Measurements from ENCODE around the gene UBAC1.

The UBAC1 gene

DNA sequence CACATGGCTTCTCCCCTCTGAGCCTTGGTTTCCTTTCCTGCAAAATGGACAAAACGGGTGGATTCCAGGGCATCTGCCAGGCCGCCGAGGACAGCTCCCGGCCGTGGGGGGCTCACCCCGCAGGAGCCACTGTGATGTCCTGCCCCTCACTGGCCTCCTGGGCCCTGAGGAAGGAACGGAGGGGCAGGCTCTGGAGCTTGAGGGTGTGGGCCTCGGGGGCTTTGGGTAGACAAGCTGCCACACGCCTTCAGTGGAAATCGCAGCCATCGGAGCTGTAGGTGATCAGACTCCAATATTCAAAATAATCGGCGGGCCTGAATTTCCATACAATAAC is 32.2 kb upstream of the UBAC1 start:
- DNase-seq: no peak

DNA sequence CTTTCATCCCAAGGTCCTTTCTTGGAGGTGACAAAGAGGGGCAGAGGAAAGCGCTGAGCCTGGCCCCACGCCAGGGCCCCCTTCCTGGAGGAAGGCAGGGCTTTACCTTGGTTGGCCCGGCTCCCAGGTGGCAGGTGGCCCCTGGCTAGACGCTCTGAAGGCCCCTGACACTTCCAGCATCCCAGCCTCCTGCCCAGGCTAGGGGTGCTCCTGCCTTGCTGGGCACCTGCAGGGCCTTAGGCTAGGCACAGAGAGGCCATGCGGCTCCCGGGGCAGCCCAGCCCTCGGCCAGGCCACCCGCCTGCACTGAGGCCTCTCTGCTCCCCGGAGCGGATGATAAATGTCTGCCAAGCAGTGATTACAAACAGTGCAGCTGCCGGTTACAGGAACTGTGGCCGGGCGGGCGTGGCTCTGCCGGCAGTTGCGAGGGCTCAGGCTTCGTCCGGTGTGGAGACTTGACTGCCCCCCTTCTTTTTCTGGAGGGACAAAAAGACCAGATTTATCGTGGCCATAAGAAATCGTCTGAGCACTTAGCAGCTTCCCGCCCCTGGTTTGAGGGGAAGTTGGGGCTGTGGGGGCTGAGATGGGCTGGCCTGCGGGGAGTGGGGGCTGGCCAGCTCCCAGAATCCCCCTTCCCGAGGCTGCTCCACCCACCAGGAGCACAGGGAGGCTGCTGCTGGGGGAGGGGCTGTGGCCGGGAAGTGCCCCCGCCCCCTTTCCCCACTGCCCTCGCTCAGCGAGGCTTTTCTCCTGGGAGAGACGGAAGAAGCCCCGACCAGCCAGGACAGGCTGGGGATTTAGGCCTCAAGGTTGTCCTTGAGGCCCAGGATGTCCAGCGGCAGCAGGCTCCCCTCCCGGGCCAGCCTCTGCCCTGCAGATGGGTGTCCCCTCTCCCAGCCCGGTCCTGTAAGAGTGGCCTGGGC is 31.6 kb upstream of the UBAC1 start:
- DNase-seq: no peak

DNA sequence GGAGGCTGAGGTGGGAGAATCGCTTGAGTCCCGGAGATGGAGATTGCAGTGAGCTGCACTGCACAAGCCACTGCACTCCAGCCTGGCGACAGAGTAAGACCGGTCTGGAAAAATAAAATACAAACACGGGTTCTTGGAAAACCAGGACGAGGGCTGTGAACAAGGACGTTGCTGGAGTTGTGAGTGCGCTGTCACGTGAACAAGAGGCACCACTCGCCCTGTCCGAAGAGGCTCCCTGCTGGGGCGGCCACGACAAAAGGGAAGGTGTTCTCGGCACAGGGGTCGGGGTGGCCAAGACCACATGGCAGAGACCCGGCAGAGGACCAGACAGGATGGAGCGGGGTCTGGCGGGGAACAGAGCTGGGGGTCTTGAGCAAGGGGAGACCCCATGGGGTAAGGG is 30.6 kb upstream of the UBAC1 start:
- no peak for DNase-seq

GRCh38 chr9:135990468-135991429 is 29.6 kb upstream of the UBAC1 start:
- no peak for DNase-seq

DNA sequence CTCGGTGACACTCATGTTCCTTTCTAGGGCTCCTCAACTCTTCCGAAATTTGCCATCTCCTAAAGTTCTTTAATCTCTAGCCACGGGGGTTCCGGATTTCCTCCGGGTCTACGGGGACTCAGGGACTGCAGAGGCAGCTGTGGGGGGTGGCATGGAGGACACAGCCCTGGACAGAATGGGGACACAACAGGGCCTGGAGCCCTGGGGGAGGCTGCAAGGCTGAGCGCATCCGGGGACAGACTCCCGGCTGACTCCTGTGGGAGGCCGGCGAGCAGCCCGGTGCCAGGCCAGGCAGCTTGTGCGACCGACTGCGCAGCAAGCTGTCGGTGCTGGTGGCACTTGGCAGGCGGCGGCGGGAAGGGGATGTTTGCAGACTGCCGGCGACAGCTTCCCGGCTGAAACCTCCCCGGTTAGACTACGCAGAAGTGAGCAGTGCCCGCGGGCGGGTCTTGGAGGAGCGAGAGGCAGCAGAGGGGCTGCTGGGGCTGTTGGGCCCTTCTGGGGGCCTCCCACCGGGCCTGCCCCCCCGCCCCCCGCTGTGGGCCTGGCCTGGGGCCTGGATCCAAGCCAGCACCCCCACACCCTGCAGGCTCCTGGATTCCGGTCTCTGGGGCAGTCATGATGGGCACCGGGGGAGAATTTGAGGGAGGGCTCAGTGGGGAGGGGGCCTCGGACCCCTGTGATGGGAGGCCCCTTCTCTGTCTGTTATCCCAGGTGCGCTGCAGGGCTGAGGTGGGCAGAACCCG is 28.7 kb upstream of the UBAC1 start:
- DNase-seq: no peak

DNA sequence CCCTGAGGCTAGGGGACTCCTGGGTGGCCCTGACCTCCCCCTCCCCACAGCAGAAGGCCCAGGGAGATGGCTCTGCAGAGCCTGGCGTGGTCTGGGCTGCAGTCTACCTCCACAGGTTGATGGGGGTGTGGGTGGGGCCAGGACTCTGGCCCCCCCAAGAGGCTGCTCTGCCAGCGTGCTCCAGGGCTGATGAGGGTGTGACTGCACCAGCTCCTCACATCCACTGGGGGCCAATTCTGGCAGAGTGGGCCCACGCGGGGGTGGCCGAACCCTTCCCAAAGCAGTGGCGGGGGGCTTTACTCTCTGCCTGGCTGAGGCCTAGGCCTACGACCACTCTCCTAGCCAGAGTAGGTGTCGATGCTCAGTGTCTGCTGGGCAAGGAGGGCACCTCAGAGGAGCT is 28.0 kb upstream of the UBAC1 start:
- DNase-seq: no peak

DNA sequence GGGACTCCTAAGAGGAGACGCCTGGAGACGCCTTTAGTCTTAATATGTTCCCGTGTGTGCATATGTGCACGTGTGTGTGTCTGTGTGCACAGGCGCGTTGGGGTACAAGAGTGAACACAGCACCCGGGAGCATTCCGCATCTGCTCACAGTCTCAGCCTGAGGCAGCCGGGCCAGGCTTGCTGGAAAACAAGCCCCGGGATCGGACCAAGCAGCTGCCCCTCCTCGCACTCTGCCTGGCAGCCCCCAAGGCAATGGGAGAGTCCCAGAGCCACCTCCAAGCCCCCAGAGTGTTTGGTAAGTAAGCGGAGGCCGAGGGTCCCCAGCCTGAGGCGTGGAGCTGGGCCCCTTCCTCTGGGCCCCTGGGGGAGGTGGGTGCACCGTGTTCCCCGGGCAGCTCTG is 27.3 kb upstream of the UBAC1 start:
- DNase-seq: no peak

GRCh38 chr9:135987838-135988404 is 26.7 kb upstream of the UBAC1 start:
- DNase-seq: no peak

DNA sequence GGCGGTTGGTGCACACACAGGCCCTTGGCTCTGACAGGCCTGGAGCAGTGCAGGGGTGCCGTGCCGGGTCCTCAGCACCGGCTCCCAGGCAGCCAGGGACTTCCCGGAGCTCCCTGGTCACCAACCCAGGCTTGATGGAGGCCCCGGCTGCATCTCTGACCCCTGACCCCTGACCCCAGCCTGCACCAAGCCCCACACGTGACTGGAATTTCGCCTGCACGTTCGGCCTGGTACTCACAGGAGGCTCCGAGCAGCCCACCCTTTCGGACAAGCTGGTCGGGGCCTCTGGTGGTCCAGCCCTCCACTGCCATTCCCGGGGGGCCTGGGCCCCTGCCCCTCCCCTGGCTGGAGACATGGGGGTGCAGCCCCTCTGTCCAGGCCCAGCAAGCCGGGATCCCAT is 25.4 kb upstream of the UBAC1 start:
- DNase-seq: no peak

GRCh38 chr9:135985889-135986288 is 24.7 kb upstream of the UBAC1 start:
- no peak for DNase-seq

- DNase-seq: no peak
These were observed 24.2 kb upstream of the UBAC1 start for GRCh38 chr9:135985459-135985774.

DNA sequence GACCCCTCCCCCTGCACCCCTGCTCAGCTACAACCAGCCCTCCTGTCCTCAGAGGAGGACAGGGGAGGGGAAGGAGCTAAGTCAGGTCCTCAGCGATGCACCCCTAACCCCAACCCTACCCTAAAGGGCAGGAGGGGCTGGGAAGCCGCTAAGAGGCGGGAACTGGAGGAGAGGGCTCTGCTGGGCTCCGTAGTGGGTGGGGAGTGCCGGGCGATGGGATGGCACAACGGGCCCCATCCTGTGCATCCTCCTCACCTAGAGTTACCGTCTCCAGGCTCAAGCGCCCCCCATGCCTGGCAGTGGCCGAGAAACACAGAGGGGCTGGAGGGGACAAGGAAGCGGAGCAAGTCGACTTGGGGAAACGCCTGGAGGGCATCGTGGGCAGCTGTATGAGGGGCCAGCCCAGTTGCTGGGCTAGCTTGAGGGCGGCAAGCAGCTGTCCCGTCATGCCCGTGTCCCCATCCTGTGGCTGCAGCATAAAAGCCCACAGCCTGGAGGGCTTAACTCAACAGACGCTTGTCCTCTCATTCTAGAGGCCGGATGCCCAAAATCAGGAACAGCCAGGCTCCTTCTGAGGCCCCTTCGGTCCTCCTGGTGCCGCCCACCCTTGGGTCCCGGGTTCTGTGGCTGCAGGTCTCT is 23.0 kb upstream of the UBAC1 start:
- no peak for DNase-seq

DNA sequence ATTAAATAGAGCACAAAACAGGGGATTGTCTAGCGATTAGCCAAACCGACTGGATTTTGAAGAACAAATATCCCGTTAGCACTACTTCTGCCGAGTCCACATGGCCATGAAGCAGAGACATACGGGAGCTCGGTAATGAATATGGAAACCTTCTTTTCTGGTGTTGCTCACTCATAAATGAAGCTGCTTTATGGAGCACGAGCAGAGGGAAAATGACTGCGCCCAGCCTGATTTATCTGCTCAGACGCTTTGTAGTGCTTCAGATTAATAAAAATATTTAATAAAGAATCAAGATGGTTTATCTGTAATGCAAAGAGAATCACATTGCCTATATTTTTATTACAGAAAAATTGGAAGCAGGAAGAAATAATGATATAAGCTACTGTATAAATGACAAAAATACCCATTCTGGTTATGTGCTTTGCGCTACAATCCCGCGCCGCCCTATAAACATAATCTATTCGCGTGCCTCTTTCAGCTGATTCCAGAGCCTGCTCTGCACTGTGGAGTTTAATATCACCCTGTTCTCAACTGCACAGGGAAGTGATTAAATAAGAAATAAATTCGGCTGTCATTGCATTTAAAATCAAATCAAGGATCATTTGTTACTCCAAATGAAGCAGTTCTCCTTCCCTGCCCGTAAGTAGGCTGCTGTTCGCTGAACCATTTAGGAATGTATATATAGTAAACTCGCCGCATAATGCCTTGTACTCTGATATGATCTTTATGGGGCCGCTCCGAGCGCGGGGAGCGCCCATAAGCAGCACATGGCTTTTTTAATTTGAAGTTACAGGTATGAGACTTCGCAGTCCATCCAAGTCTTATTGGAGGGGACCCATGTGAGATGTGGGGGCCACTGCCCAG is 22.3 kb upstream of the UBAC1 start:
- no peak for DNase-seq

DNA sequence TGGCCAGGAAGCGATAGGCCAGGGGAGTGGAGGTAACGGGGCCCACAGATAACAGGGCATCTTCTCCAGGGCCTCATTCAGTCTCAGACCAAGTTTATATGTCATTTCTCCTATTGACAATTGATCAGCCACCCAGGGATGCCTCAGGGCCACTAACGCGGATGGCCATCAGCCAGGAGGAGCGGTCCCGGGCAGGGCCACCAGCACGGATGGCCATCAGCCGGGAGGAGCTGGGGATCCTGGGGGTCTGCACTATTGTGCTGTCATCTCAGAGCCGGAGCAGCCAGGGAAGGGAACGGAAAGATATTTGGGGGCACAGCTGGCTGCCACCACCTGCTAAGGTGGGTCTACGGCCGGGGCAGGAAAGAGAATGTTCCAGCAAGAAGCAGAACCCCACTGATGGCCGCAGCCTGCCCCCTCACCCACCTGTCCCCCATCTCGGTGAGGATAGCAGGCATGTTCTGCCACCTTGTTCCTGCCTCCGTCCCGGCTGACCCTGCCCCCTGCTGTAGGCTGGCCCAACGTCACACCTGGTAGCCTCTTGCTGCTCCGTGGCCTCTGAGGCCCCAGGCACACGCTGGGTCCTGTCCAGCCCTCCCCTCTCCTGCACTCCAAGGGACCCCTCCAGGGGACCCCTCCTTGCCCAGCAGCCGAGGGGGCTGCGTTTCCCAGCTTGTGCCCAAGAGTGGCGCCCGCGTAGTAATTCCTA is 21.5 kb upstream of the UBAC1 start:
- no peak for DNase-seq

GRCh38 chr9:135980926-135981630 is 19.9 kb upstream of the UBAC1 start:
- DNase-seq: no peak

- no peak for DNase-seq
These were observed 18.5 kb upstream of the UBAC1 start for GRCh38 chr9:135979547-135980166.

- DNase-seq: no peak
These were observed 17.7 kb upstream of the UBAC1 start for GRCh38 chr9:135978642-135979546.

DNA sequence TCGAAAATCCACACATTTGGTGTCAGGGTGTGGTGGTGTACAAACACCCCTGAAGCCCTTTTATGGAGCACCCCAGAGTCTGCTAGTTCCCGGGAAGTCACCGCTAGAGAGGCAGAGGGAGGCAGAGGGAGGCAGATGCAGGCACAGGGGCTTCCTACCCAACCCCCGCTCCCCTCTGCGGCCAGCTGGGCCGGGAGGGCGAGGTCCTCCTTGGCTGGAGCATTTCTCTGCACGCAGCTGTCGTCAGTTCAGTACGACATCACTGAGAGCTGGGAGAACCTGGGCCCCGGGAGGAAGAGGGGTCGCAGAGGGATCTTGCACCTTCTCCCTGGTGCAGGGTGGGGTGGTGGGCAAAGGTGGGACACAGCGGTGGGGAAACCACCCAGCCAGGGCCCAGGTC is 15.8 kb upstream of the UBAC1 start:
- no peak for DNase-seq

GRCh38 chr9:135976531-135976930 is 15.4 kb upstream of the UBAC1 start:
- DNase-seq: no peak
